T-cell (primary cell): ENCODE results near the gene IFNA13. TPM values are rescaled to one million over a fixed set of nuclear protein-coding genes. Genes with fewer than 3 reads are reported as not detected.
A peak's percentile ranks its signal among the peaks of the same experiment; 100 is the strongest.

ENCODE experiments used
- ATAC-seq, 4 experiments: fragments of 200-7000 bp in 3 of 4; fragments of 150-1000 bp in 1 of 4; cut with Tn5 transposase; replicated peaks in 1 of 4; 1 replicate in 3 of 4; 2 replicates in 1 of 4; pipeline ENCODE4 v1.10.0; 2021; ENCODE audit warnings: moderate library complexity in 3 of 4, mild to moderate bottlenecking in 2 of 4, moderate number of reproducible peaks in 1 of 4
- CTCF ChIA-PET, 2 donors: fragments of 300-600 bp; sonication (Branson Sonifier 250); formaldehyde crosslinking; loops; one replicate each; lab custom pipeline; 2022; ENCODE audit warnings: antibody characterized with exemption in 2 of 2; lab: Charles Lee
- POLR2A ChIA-PET, 2 donors: fragments of 300-600 bp; sonication (Branson Sonifier 250); formaldehyde crosslinking; loops; one replicate each; lab custom pipeline; 2022; ENCODE audit warnings: antibody characterized with exemption in 2 of 2; lab: Charles Lee
- DNase-seq, 35 experiments: peaks; one replicate each; pipeline versions ENCODE4 v3.0.0 to v3.0.0-alpha.2; 2013 to 2023
- H3K27ac ChIP-seq: one replicate; pipeline ENCODE4 v1.5.1; 2013; ENCODE audit warnings: low read length
- H3K27me3 ChIP-seq, 2 experiments: replicated peaks in 1 of 2; 1 replicate in 1 of 2; 2 replicates in 1 of 2; pipeline versions ENCODE4 v1.6.1 to v1.7.0; 2013; ENCODE audit warnings: low read length in 1 of 2, mixed read lengths in 1 of 2; ENCODE audit not compliant: control insufficient read depth in 2 of 2, insufficient read depth in 2 of 2; ENCODE audit errors: extremely low read depth in 1 of 2
- H3K36me3 ChIP-seq, 2 donors: 1 replicate in 1 of 2; 2 replicates in 1 of 2; pipeline versions ENCODE4 v1.6.1 to v1.7.0; 2013; ENCODE audit warnings: low read length in 1 of 2; ENCODE audit not compliant: control insufficient read depth in 2 of 2, insufficient read depth in 1 of 2; ENCODE audit errors: extremely low read depth in 1 of 2
- H3K4me1 ChIP-seq, 2 experiments: 1 replicate in 1 of 2; 2 replicates in 1 of 2; pipeline versions ENCODE4 v1.6.1 to v1.7.0; 2013; ENCODE audit warnings: low read length in 2 of 2, mixed read lengths in 1 of 2; ENCODE audit not compliant: insufficient read depth in 2 of 2, control insufficient read depth in 1 of 2; ENCODE audit errors: extremely low read depth in 1 of 2
- H3K4me3 ChIP-seq, 2 donors: 1 replicate in 1 of 2; 2 replicates in 1 of 2; pipeline versions ENCODE4 v1.5.1 to v1.7.0; 2013; ENCODE audit warnings: mild to moderate bottlenecking in 2 of 2, low read length in 1 of 2, moderate library complexity in 1 of 2; ENCODE audit not compliant: control insufficient read depth in 1 of 2; ENCODE audit errors: extremely low read depth in 1 of 2
- H3K9me3 ChIP-seq: 2 replicates; pipeline ENCODE4 v1.7.0; 2013
- H3K27ac Mint-ChIP-seq, 2 donors: one replicate each; pipeline ENCODE4 v1.8.0; 2020 to 2021; ENCODE audit warnings: mild to moderate bottlenecking in 2 of 2, mixed read lengths in 2 of 2
- H3K27me3 Mint-ChIP-seq, 2 donors: one replicate each; pipeline ENCODE4 v1.8.0; 2021 to 2022; ENCODE audit warnings: mixed read lengths in 2 of 2
- H3K36me3 Mint-ChIP-seq: one replicate; pipeline ENCODE4 v1.8.0; 2021; ENCODE audit warnings: mixed read lengths
- H3K4me1 Mint-ChIP-seq, 3 donors: one replicate each; pipeline ENCODE4 v1.8.0; 2020 to 2022; ENCODE audit warnings: mixed read lengths in 3 of 3, mild to moderate bottlenecking in 1 of 3
- H3K4me3 Mint-ChIP-seq, 3 donors: one replicate each; pipeline ENCODE4 v1.8.0; 2020 to 2022; ENCODE audit warnings: mild to moderate bottlenecking in 3 of 3, mixed read lengths in 3 of 3, moderate library complexity in 3 of 3
- H3K9me3 Mint-ChIP-seq, 3 donors: one replicate each; pipeline ENCODE4 v1.8.0; 2020 to 2022; ENCODE audit warnings: mixed read lengths in 3 of 3
- WGBS: methylation state at CpG from one replicate; pipeline ENCODE4 v1.1.5; 2013; ENCODE audit warnings: missing lambda C conversion rate; ENCODE audit not compliant: insufficient coverage; 5-methylcytosine and 5-hydroxymethylcytosine counted together
- total RNA-seq, 35 experiments: library from RNA in 6 of 35; stranded (reverse) in 6 of 35; fragments of 120-200 nt in 1 of 35; gene quantifications; one replicate each; pipeline versions ENCODE4 v1.2.1 to v1.2.4 and lab custom pipeline; 2013 to 2026

The IFNA13 gene
- total RNA-seq (not detected), total RNA-seq (lab: John Stamatoyannopoulos, UW) (0 reads per million in 29 experiments)
- not detected for total RNA-seq (2013)

DNA sequence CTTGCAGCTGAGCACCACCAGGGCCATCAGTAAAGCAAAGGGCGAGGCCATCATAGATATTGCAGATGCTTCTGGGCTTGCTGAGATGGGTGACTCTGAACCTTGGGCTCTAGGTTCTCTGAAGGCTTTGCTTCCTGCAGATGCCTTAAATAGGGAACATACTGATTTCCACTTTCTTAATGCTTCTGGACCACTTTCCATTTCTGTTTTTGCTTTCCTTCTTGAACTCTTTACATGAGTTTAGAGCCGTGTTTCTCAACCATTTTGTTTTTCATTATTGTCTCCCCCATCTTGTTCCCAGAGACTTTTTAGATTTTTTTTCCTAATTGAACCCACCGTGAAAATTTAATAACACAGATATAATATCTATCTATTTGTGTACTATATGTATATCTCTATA, at the start of gene IFNA13:
TSS of gene IFNA13 (minus strand) at position 101 of the 400 bp plus-strand sequence. CDS start at position 54, 47 bp downstream.
- no peak within 1 kb of the TSS for H3K4me3 ChIP-seq
- no peaks in the 10 kb centered on the region for H3K36me3 ChIP-seq
- Mint-ChIP-seq H3K27ac (no peak within 1 kb of the TSS), H3K9me3 (no peaks in the 10 kb centered on the region), H3K4me1 (no peaks in the 10 kb centered on the region), H3K4me3 (no peak within 1 kb of the TSS), H3K27me3 (peaks cover 20 to 33% of the 10 kb centered on the region in 2 donors), H3K36me3 (no peaks in the 10 kb centered on the region)
- CTCF ChIA-PET: no interaction called here
- H3K27me3 ChIP-seq: peaks cover 0 to 6% of the 10 kb centered on the region in 2 experiments
- ATAC-seq (no peak), DNase-seq (no peak)
- WGBS: 86% methylated on average over 1 of the region's 3 CpGs
- H3K4me1 ChIP-seq: no peaks in the 10 kb centered on the region
- H3K27ac ChIP-seq: no peak within 1 kb of the TSS
- no peaks in the 10 kb centered on the region for H3K9me3 ChIP-seq
- POLR2A ChIA-PET: no interaction called here

DNA sequence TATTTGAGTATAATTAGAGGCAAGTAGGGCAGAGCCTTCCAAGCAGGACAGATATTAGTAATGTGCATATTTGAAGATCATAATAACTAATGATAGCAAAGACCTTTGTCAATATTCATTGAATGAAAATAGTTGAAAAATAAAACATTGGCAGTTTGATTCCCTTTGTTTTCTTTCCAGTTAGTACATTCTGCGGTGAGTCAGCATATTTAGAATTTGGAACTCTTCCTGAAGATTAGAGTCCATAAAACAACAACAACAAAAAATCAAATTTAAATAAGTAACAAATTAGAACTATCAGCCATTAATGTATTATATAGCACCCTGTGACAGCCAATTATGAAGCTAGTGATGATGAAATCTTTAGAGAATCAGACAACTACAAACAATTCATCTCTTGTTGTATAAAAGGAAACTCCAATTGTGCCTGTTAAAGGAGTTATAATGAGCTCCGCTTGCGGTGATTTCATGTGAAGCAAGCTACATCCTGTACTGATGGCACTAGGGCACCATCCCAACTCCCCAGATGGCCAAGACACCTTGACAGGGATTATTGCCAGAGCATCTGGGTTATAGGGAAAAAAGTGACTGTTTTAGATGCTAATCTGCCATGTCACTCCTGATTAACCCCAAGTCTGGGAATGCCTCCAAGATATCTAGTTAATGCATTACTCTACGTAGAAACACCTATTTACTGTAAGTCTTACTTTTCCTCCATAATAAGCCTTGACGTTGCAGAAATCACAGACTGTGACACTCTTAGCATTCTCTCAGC, 47.8 kb upstream of the IFNA13 start:
- H3K9me3 ChIP-seq: no peaks in the 10 kb centered on the region
- no peaks in the 10 kb centered on the region for H3K36me3 Mint-ChIP-seq
- ChIA-PET CTCF (interaction anchor here (0.6 to 1.0 kb wide), 3 partner anchors 87 to 293 kb away, joined by 3 read pairs; no protein-coding TSS in a partner anchor), POLR2A (no interaction called here)
- DNase-seq: no peak
- ATAC-seq: no peak
- no peaks in the 10 kb centered on the region for H3K36me3 ChIP-seq
- H3K4me1 ChIP-seq: peaks cover 0 to 4% of the 10 kb centered on the region in 2 experiments
- peaks cover 7 to 8% of the 10 kb centered on the region in 2 donors for H3K27me3 Mint-ChIP-seq
- H3K4me3 Mint-ChIP-seq: no peak overlapping the region
- H3K9me3 Mint-ChIP-seq: no peaks in the 10 kb centered on the region
- H3K27ac ChIP-seq: no peak overlapping the region
- H3K27me3 ChIP-seq: peaks cover 0 to 4% of the 10 kb centered on the region in 2 experiments
- no peak overlapping the region for H3K27ac Mint-ChIP-seq
- H3K4me3 ChIP-seq: no peak overlapping the region
- H3K4me1 Mint-ChIP-seq: peaks cover 0 to 10% (median 7%) of the 10 kb centered on the region in 3 donors
- 79% methylated on average over 2 of the region's 5 CpGs for WGBS

DNA sequence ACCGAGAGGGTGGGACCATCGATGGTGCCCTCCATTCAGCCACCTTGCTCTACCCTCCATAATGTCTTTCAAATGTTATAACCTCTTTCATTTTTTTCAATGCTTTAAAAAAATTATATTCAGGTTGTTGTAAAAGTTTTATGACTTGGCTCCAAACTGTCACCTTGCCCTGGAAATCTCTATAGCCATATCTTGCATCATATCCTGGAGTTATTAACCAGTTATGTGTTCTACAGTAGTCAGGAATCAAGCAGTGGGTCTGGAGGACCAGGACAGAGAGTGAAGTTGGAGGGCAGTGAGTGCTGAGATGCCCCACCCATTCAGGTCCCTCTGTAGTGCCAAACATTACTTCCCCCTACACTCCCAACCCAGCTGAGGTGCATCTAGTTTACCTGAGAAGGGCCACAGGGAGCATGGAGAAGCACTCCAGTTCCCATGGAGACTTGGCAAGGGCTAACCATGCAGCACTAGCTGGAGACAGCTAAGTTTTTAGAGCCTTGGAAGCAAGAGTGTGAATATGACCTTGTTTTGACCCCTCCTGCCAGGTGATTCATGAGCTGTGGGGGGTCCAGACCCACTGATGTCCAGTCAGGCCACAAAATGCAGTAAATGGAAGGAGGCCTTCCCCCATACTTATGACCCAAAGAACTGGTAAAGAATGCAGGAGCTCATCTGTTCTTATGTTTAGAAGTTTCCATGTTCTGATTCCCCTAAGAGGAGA, 46.5 kb upstream of the IFNA13 start:
- Mint-ChIP-seq H3K27me3 (peaks cover 9 to 14% of the 10 kb centered on the region in 2 donors), H3K27ac (no peak overlapping the region), H3K9me3 (no peaks in the 10 kb centered on the region), H3K4me3 (no peak overlapping the region), H3K4me1 (peaks cover 0 to 10% (median 7%) of the 10 kb centered on the region in 3 donors), H3K36me3 (no peaks in the 10 kb centered on the region)
- Histone ChIP-seq H3K36me3 (no peaks in the 10 kb centered on the region), H3K4me3 (no peak overlapping the region), H3K4me1 (peaks cover 0 to 4% of the 10 kb centered on the region in 2 experiments), H3K27ac (no peak overlapping the region), H3K27me3 (peaks cover 0 to 4% of the 10 kb centered on the region in 2 experiments), H3K9me3 (no peaks in the 10 kb centered on the region)
- WGBS: no CpG with 5 or more reads among the region's 2 CpGs
- DNase-seq: no peak
- ChIA-PET CTCF (interaction anchor here in 1 of 2 donors (1.4 kb wide), 1 partner anchor 89 kb away, joined by 3 read pairs; no protein-coding TSS in a partner anchor), POLR2A (interaction anchor here in 1 of 2 donors (0.6 kb wide), 1 partner anchor 21 kb away, joined by 3 read pairs; no protein-coding TSS in a partner anchor)
- ATAC-seq: no peak

DNA sequence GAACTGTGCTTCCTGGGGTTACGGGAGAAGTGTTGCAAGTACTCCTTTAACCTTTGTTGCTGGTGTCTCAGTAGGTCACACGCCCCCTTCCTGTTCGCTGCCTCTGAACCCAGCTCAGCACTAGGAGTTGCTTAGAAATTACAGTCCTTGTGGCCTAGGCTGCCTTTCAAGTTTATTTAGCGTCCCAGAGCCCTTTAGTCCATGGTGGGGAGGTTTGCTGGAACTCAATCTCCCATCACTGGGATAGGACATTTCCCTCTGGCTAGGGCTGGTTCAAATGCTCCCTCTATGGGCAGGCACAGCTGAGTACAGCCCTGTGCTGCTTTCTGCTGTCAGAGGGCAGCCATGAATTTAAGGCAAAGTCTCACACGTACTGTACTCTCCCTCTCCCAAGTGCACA, 45.8 kb upstream of the IFNA13 start:
- Histone ChIP-seq H3K4me3 (no peak overlapping the region), H3K27me3 (peaks cover 0 to 4% of the 10 kb centered on the region in 2 experiments), H3K4me1 (peaks cover 0 to 4% of the 10 kb centered on the region in 2 experiments), H3K9me3 (no peaks in the 10 kb centered on the region), H3K27ac (no peak overlapping the region), H3K36me3 (no peaks in the 10 kb centered on the region)
- Mint-ChIP-seq H3K36me3 (no peaks in the 10 kb centered on the region), H3K4me1 (peaks cover 0 to 10% (median 7%) of the 10 kb centered on the region in 3 donors), H3K9me3 (no peaks in the 10 kb centered on the region), H3K27me3 (peaks cover 11 to 16% of the 10 kb centered on the region in 2 donors), H3K4me3 (no peak overlapping the region), H3K27ac (no peak overlapping the region)
- WGBS: no CpG with 5 or more reads among the region's 5 CpGs
- DNase-seq: peak in 5 of 35 experiments; percentile 0 to 33 (median 13)
- ChIA-PET POLR2A (no interaction called here), CTCF (interaction anchor here in 1 of 2 donors (1.4 kb wide), 1 partner anchor 88 kb away, joined by 3 read pairs; no protein-coding TSS in a partner anchor)
- peak; percentile 43 to 85 (median 68) for ATAC-seq

DNA sequence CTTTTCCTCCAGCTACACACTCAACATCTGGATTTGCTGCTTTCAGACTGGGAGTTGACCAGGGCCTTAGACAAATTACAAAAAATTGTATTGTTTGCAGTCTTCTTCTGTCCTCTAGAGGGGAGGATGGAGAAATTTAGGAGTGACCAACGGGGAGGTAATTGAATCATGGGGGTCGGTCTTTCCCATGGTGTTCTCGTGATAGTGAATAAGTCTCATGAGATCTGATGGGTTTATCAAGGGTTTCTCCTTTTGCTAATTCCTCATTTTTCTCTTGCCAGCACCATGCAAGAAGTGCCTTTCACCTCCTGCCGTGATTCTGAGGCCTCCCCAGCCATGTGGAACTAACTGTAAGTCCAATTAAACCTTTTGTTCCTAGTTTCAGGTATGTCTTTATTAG, 45.3 kb upstream of the IFNA13 start:
- H3K4me1 ChIP-seq: peaks cover 0 to 4% of the 10 kb centered on the region in 2 experiments
- no peak overlapping the region for H3K27ac Mint-ChIP-seq
- DNase-seq (no peak), ATAC-seq (no peak)
- H3K27ac ChIP-seq: no peak overlapping the region
- H3K27me3 ChIP-seq: peaks cover 0 to 4% of the 10 kb centered on the region in 2 experiments
- H3K4me3 Mint-ChIP-seq: no peak overlapping the region
- H3K9me3 Mint-ChIP-seq: no peaks in the 10 kb centered on the region
- H3K27me3 Mint-ChIP-seq: peaks cover 11 to 16% of the 10 kb centered on the region in 2 donors
- H3K36me3 ChIP-seq: no peaks in the 10 kb centered on the region
- peaks cover 0 to 10% (median 7%) of the 10 kb centered on the region in 3 donors for H3K4me1 Mint-ChIP-seq
- no peaks in the 10 kb centered on the region for H3K36me3 Mint-ChIP-seq
- ChIA-PET POLR2A (no interaction called here), CTCF (no interaction called here)
- no peaks in the 10 kb centered on the region for H3K9me3 ChIP-seq
- H3K4me3 ChIP-seq: no peak overlapping the region
- 100% methylated on average over 1 of the region's 4 CpGs for WGBS

DNA sequence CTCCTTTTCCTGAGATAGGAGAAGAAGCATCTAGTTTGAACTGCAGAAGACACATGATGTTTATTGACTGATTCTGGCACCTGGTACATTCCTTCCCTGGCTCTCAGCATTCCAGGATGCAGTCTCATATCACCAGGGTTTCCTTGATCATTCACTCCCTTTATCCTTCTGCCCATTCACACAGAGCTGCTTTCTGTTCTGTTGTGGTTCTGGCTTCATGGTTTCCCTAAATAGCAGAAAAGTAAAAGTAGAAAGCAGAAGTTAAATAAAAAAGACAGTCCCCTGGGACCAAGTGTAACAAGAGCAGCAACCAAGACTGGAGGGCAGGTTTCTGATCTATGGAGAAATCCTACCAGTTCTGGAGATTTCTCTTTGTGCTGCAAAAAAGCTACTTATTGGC, 44.2 kb upstream of the IFNA13 start:
- H3K36me3 ChIP-seq: no peaks in the 10 kb centered on the region
- Mint-ChIP-seq H3K27me3 (peaks cover 11 to 16% of the 10 kb centered on the region in 2 donors), H3K4me1 (peaks cover 0 to 10% (median 7%) of the 10 kb centered on the region in 3 donors), H3K4me3 (no peak overlapping the region), H3K27ac (no peak overlapping the region), H3K9me3 (no peaks in the 10 kb centered on the region), H3K36me3 (no peaks in the 10 kb centered on the region)
- ChIA-PET CTCF (no interaction called here), POLR2A (no interaction called here)
- ATAC-seq: no peak
- peaks cover 0 to 4% of the 10 kb centered on the region in 2 experiments for H3K27me3 ChIP-seq
- no peak overlapping the region for H3K27ac ChIP-seq
- H3K4me1 ChIP-seq: peaks cover 0 to 4% of the 10 kb centered on the region in 2 experiments
- no peaks in the 10 kb centered on the region for H3K9me3 ChIP-seq
- no peak for DNase-seq
- H3K4me3 ChIP-seq: no peak overlapping the region
